ENCODE results near the gene JMJD1C.

DNA sequence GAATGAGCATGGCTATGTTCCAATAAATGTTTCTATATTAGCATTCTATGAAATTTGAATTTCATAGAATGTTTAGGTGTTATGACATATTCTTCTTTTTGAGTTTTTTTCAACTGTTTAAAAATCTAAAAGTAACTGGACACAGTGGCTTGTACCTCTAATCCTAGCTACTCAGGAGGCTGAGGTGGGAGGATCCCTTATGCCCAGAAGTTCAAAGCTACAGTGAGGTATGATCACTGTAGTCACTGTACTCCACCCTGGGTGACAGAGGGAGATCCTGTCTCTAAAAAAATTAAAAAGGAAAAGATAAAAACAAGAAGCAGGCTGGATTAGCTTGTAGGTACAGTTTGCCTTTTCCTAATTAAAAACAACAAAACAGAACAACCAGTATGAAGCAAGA is 237.5 kb downstream of the JMJD1C start:
- no peak for TF ChIP-seq POLR2A (IDR thresholded peaks at IDR 0.05)
- TF ChIP-seq, protein P1, sequence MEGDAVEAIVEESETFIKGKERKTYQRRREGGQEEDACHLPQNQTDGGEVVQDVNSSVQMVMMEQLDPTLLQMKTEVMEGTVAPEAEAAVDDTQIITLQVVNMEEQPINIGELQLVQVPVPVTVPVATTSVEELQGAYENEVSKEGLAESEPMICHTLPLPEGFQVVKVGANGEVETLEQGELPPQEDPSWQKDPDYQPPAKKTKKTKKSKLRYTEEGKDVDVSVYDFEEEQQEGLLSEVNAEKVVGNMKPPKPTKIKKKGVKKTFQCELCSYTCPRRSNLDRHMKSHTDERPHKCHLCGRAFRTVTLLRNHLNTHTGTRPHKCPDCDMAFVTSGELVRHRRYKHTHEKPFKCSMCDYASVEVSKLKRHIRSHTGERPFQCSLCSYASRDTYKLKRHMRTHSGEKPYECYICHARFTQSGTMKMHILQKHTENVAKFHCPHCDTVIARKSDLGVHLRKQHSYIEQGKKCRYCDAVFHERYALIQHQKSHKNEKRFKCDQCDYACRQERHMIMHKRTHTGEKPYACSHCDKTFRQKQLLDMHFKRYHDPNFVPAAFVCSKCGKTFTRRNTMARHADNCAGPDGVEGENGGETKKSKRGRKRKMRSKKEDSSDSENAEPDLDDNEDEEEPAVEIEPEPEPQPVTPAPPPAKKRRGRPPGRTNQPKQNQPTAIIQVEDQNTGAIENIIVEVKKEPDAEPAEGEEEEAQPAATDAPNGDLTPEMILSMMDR (IDR thresholded peaks at IDR 0.05) = no peak
